GM19397 (cell line): Measurements from ENCODE around the gene ZFP64.
"Not testable (repeated sequence)": the region's sequence is repeated elsewhere in the genome, so short reads cannot be mapped to it uniquely, and the experiment has no call there.

ENCODE experiments used
- ATAC-seq: cut with Tn5 transposase; IDR thresholded peaks from one replicate; pipeline ENCODE4 v1.9.1; 2021; ENCODE audit warnings: mild to moderate bottlenecking, moderate library complexity; ENCODE audit not compliant: unreplicated experiment

ZFP64 gene

GRCh38 chr20:52166150-52166549 is 25.4 kb downstream of the ZFP64 start:
- ATAC-seq: no peak

- ATAC-seq: no peak
Measured at GRCh38 chr20:52160621-52161204, 30.9 kb downstream of the ZFP64 start.

DNA sequence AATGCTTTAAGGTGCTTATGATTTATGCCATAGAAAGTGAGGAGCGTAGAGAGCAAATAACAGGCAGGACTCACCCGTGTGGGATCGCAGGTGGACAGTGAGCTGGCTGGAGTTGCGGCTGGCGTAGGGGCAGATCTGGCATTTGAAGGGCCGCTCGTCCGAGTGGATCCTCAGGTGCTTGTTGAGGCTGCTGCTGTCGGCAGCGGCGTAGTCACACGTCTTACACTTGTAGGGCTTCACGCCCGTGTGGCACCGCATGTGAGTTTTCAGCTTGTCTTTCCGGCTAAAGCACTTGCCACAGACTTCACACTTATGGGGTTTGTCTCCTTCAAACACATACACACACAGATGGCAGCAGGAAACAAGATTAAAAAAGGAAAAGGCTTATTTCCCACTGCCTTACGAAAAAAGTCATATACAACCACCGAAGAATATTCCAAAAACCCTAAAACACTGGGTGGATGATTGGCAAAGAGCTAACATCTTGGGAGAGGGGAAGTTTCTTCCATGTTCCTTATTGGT is 31.5 kb downstream of the ZFP64 start:
- no peak for ATAC-seq

DNA sequence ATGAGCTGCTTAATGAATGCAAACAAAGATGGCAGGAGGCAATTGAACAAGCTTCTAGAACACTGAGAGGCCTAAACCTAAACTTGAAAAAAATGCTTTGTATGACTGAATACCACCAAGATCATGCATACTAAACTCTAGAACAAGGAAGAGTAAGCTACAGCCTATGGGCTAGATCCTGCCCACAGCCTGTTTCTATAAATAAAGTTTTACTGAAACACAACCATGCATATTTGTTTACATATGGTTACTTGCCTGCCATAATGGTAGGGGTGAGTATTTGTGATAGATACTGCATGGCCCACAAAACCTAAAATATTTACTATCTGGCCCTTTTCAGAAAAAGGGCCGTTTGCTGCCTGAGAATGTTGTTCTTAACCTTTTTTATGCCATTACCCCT is 37.0 kb downstream of the ZFP64 start:
- ATAC-seq: no peak

GRCh38 chr20:52153896-52154295 is 37.7 kb downstream of the ZFP64 start:
- ATAC-seq: no peak

DNA sequence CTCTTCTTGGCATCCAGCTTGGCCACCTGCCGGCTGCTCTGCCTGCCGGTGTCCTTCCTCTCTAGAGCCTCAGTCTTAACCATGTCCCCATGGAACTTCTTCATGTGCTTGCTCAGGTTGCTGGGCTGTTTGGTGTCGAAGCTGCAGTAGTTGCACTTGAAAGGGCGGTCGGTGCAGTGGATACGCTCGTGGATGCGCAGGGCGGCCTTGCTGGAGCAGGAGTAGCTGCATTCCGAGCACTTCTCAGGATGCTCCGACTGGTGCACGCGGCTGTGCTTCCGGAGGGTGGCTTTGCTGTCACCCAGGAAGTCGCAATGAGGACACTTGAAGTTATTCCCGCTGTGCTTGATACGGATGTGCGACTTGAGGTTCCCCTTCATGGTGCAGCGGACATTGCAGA is 38.7 kb downstream of the ZFP64 start:
- no peak for ATAC-seq

DNA sequence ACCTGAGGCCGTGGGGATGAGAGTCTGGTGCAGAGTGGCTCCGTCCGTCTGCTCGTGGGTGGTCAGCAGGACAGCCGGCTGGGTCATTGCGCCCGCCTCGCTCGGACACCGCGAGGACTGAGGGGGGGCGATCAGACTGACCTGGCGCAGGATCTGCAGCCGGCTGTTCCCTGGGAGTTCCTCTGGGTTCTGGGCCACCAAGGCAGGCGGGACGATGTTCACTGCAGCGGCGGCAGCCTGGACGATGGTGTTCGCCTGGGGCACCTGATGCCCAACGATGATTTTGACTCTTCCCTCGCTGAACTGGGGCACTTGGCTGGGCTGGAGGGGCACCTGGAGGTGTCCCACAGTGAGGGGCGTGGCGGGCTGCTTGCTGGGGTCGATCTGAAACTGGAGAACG is 39.2 kb downstream of the ZFP64 start:
- no peak for ATAC-seq

- ATAC-seq: no peak
Measured at GRCh38 chr20:52150440-52151258, 40.9 kb downstream of the ZFP64 start.

GRCh38 chr20:52145587-52145986 is 46.0 kb downstream of the ZFP64 start:
- ATAC-seq: no peak

GRCh38 chr20:52143277-52143676 is 48.3 kb downstream of the ZFP64 start:
- ATAC-seq: no peak

DNA sequence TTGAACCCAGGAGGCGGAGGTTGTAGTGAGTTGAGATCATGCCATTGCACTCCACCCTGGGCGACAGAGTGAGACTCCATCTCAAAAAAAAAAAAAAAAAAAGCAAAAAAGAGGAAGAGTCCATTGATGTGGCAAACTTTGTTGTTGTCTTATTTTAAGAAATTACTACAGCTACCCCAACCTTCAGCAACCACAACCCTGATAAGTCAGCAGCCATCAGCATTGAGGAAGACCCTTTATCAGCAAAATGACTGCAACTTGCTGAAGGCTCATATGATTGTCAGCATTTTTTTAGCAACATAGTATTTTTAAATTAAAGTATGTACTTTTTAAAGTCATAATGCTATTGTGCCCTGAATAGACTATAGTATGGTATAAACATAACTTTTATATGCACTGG is 48.8 kb downstream of the ZFP64 start:
- ATAC-seq: no peak

DNA sequence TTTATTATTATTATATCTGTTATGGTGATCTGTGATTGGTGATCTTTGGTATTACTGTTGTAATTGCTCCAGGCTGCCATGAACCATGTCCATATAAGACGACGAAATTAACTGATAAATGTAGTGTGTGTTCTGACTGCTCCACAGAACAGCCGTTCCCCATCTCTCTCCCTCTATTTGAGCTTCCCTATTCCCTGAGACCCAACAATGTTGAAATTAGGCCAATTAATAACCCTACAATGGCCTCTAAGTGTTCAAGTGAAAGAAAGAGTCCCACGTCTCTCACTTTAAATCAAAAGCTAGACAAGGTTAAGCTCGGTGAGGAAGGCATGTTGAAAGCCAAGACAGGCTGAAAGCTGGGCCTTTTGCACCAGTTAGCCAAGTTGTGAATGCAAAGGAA is 51.6 kb downstream of the ZFP64 start:
- no peak for ATAC-seq

- no peak for ATAC-seq
Measured at GRCh38 chr20:52137850-52138249, 53.7 kb downstream of the ZFP64 start.

DNA sequence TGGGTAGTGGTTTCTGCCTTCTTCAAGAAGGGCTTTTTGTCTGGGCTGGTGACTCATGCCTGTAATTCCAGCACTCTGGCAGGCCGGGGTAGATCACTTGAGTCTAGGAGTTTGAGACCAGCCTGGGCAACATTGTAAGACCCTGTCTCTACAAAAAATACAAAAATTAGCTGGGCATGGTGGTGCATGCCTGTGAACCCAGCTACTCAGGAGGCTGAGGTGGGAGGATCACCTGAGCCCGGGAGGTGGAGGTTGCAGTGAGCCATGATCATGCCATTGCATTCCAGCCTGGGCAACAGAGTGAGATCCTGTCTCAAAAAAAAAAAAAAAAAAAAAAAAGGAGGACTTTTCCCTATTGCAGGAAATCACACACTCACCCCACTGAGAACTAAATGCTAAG is 57.9 kb downstream of the ZFP64 start:
- ATAC-seq: not testable (repeated sequence)

DNA sequence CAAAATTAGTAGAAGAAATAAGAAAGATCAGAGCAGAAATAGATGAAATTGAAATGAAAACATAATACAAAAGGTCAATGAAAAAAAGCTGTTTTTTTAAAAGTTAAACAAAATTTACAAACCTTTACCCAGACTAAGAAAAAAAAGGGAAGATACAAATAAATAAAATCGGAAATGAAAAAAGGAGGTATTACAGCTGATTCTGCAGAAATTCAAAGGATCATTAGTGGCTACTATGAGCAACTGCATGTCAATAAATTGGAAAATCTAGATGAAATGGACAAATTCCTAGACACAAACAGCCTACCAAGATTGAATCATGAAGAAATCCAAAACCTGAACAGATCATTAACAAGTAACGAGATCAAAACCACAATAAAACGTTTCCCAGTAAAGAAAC is 59.2 kb downstream of the ZFP64 start:
- no peak for ATAC-seq

GRCh38 chr20:52131048-52131643 is 60.4 kb downstream of the ZFP64 start:
- no peak for ATAC-seq

- no peak for ATAC-seq
Measured at GRCh38 chr20:52130406-52130805, 61.2 kb downstream of the ZFP64 start.

DNA sequence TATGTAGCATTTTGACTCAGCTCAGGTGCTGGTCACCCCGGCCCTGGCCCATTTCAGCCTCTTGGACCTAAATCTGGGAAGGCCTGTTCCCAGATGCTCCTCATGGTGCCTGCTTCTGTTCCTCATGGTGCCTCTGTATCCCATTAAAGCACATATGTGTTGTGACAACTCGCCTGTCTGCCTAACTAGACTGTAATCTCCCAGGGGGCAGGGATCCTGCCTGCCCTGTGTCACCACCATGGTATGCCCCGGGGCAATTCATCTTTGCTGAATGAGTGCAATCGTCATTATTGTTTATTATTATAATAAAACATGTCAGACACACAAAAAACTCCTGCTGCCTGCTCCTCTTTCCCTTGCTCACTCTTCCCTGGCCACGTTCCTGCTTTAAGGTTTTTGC is 62.0 kb downstream of the ZFP64 start:
- no peak for ATAC-seq

GRCh38 chr20:52127309-52127708 is 64.3 kb downstream of the ZFP64 start:
- no peak for ATAC-seq

- no peak for ATAC-seq
Measured at GRCh38 chr20:52124821-52125220, 66.8 kb downstream of the ZFP64 start.

DNA sequence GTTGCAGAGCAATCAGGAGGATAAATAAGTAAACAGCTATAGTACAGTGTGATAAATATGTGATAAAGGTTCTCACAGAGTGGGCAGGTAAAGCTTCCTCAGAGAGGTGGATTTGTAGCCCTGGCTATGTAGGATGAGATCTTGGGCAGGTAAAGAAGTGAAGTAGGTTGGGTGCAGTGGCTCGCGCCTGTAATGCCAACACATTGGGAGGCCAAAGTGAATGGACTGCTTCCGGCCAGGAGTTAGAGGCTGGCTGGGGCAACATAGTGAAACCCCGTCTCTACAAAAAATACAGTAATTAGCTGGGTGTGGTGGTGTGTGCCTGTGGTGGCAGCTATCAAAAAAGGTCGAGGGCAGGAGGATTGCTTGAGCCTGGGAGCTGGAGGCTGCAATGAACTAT is 72.9 kb downstream of the ZFP64 start:
- ATAC-seq: no peak

DNA sequence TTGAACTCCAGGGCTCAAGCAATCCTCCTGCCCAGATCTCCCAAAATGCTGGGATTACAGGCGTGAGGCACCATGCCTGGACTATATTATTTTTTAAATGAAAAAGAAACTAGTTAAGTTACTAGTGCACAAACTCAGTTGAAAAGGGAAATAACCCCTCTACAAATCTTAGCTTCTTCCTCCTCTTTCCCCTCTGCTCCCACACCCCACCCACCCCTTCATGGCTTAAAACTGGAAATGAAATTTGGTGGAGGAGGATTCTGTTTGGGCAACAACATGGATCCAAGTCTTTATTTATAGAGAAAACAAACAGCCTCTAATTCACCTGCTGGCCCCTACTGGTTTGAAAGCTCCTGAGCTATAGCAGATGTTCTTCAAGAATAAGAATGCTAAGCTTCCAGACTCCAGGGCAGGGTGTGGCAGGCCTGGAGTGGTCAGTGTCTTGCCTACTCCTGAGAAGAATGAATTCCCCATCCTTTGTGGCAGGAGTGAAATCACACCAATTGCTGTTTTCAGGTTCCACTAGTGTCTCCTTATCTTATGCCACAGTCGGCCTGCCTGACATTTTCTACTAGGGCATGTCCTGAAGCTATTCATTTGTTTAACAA is 73.5 kb downstream of the ZFP64 start:
- no peak for ATAC-seq
